ENCODE measurements around the gene TEPSIN.
A peak's percentile ranks its signal among the peaks of the same experiment; 100 is the strongest.

The TEPSIN gene

GRCh38 chr17:81270279-81270678 lies 31.4 kb upstream of the TEPSIN start:
- DNase-seq (ENCODE audit: low spot score) = no peak

GRCh38 chr17:81267390-81268067 lies 28.7 kb upstream of the TEPSIN start:
- no peak for DNase-seq (ENCODE audit: low spot score)

GRCh38 chr17:81265576-81265975 lies 26.7 kb upstream of the TEPSIN start:
- no peak for DNase-seq (ENCODE audit: low spot score)

- no peak for DNase-seq (ENCODE audit: low spot score)
Observed at GRCh38 chr17:81264640-81265039, 25.8 kb upstream of the TEPSIN start.

GRCh38 chr17:81263371-81264181 lies 24.7 kb upstream of the TEPSIN start:
- no peak for DNase-seq (ENCODE audit: low spot score)

- DNase-seq (ENCODE audit: low spot score) = no peak
Observed at GRCh38 chr17:81261582-81262336, 22.9 kb upstream of the TEPSIN start.

GRCh38 chr17:81261096-81261495 lies 22.2 kb upstream of the TEPSIN start:
- DNase-seq (ENCODE audit: low spot score) = no peak

GRCh38 chr17:81260641-81261040 lies 21.8 kb upstream of the TEPSIN start:
- DNase-seq (ENCODE audit: low spot score) = no peak

GRCh38 chr17:81260171-81260570 lies 21.3 kb upstream of the TEPSIN start:
- no peak for DNase-seq (ENCODE audit: low spot score)

- no peak for DNase-seq (ENCODE audit: low spot score)
Observed at GRCh38 chr17:81259058-81259605, 20.3 kb upstream of the TEPSIN start.

- no peak for DNase-seq (ENCODE audit: low spot score)
Observed at GRCh38 chr17:81258292-81258691, 19.4 kb upstream of the TEPSIN start.

- no peak for DNase-seq (ENCODE audit: low spot score)
Observed at GRCh38 chr17:81257533-81257932, 18.7 kb upstream of the TEPSIN start.

GRCh38 chr17:81256616-81257015 lies 17.8 kb upstream of the TEPSIN start:
- DNase-seq (ENCODE audit: low spot score) = no peak

- DNase-seq (ENCODE audit: low spot score) = no peak
Observed at GRCh38 chr17:81254955-81255717, 16.3 kb upstream of the TEPSIN start.

- peak; percentile 41 for DNase-seq (ENCODE audit: low spot score)
Observed at GRCh38 chr17:81253358-81254131, 14.7 kb upstream of the TEPSIN start.

GRCh38 chr17:81252987-81253329 lies 14.1 kb upstream of the TEPSIN start:
- DNase-seq (ENCODE audit: low spot score) = no peak

- no peak for DNase-seq (ENCODE audit: low spot score)
Observed at GRCh38 chr17:81252326-81252986, 13.6 kb upstream of the TEPSIN start.

- no peak for DNase-seq (ENCODE audit: low spot score)
Observed at GRCh38 chr17:81251709-81252301, 12.9 kb upstream of the TEPSIN start.

- no peak for DNase-seq (ENCODE audit: low spot score)
Observed at GRCh38 chr17:81251094-81251708, 12.3 kb upstream of the TEPSIN start.

All from pons (tissue), 1 donor.